Tongue (tissue), 2 donors: ENCODE measurements around the gene KMT2B. TPM values are rescaled to one million over a fixed set of nuclear protein-coding genes. Genes with fewer than 3 reads are reported as not detected.
A peak's percentile ranks its signal among the peaks of the same experiment; 100 is the strongest.
"Not testable (repeated sequence)": the region's sequence is repeated elsewhere in the genome, so short reads cannot be mapped to it uniquely, and the experiment has no call there.

Experiments
- DNase-seq: peaks from one replicate; pipeline ENCODE4 v3.0.0-alpha.2; 2015
- total RNA-seq: library from RNA; depleted of rRNA; stranded (reverse); fragments of >200 nt; gene quantifications from one replicate; pipeline ENCODE4 v1.2.3, GENCODE V29; 2014

Gene KMT2B
- total RNA-seq, 1 donor from 2014 or later: 13.1 TPM

DNA sequence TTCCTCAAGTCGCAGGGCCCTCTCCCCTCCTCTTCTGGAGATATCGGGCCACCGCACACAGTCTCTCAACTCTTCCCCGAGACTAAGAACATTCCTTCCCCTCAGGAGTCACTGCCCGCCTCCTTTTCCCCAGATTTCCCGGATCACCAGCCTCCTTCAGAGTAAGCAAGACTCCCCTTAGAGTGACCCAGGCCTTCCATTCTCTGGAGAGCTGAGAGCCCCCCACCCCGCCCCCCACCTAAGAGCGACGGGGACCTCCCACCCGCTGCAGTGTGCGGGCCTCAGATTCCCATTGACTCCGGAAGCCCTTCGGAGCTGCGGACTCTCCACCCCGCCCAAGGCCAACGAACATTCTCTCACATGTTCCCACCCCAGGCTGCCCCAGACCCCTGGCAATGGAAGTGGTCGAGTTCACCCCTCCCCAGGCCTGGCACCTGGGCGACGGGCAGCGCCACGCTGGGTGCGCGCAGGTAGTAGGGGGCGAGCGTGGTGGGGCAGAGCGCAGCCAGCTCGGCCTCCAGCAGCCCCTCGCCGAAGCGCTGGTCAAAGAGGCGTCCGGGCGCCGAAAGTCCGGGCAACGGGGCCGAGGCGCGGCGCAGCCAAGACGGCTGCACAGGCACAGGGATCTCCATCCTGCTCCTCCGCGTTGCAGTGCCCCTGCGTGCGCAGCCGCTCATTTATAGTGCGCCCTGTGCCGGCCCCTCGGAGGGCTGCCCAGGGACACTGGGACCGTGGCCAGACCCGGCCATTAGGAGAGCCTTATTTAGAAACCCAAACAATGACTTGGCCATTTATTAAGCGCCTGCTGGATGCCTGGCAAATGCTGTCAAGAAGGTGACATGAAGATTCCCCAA, 38.8 kb downstream of the KMT2B start, which contains the start of gene HSPB6:
TSS of gene HSPB6 (minus strand) at position 653 of the 854 bp plus-strand sequence. CDS start at position 632, 21 bp downstream.
- DNase-seq: peak; percentile 86

DNA sequence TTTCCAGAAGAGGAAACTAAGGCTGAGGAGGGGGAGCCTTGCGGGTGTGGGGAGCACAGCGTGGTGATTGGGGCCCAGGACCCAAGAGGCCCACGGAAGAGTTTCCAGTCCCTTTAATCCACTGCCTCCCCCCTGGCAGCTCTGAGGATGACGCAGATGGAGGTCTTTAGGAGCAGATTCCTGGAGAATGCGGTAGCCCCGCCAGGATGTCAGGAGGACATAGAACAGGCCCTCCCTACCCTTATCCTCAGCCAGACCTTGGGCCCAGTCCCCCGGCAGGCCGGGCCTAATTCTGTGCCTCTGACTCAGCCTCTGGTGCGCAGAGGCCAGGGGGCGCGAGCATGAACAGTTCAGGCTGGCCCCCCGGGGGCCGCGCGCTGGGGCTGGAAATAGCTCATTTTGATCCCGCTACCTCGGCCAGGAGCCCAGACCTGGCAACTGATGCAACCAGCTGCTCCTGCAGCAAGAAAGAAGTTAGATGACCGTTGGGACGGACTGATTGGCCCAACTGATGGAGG, 39.5 kb downstream of the KMT2B start:
- peak; percentile 97 for DNase-seq

DNA sequence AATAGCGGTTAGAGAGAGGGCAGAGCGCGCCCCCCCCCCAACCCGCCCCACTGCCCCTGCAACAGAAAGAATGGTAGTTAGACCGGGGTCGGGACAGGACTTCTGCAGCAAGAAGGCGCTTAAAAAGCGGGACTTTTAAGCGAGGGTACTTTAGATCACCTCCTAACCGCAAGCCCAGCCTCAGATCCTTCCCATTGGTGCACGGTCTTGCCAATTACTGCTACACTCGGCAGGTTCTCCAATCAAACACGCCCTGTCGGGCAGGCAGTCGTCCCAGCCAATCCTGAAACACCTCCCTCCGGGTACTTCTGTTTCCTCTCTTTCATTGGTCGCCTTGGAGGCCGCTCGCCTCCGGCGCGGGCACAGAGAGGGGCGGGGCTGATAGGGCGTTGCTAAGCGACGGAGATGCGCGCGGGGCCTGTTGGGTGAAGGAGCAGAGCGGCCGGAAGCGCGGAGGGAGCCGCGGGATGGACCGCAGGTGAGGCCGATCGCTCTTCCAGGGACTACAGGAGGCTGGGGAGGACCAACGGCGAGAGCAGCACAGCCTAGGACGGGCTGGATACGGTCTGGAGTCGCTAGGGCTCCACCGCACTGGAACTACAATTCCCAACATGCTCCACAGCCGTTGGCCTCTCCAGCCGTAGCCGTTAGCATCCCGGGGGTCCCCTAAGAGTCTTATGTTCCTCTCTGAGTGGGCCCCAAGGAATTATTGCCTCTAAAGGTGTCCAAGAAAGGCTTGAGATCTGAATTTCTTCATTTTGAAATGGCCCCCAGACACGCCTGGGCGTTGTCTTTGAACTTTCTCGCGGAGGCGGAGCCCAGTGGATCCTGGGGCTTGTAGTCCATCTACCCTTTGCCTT, 40.2 kb downstream of the KMT2B start, which contains the start of gene PROSER3:
TSS of gene PROSER3 (plus strand) at position 428 of the 860 bp plus-strand sequence. CDS start at position 468, 40 bp downstream.
- DNase-seq: peak; percentile 100

DNA sequence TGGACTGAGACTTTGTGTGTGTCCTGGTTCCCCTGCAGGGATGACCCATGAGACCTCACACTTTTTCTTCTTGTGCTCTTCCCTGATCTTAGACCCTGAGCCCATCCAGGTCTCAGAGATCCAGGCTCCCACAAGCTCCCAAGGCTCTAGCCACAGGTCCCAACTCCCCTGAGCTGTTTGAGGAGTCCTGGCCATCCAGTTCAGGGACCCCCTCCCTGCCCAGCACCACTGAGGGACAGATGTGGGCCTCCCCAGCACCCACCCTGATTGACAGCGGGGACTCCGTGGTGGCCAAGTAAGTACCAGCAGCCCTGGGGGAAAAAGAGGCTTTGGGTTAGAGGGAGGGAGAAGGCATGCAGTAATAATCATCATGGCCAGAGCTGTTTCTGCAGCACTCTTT, 41.9 kb downstream of the KMT2B start:
- no peak for DNase-seq

DNA sequence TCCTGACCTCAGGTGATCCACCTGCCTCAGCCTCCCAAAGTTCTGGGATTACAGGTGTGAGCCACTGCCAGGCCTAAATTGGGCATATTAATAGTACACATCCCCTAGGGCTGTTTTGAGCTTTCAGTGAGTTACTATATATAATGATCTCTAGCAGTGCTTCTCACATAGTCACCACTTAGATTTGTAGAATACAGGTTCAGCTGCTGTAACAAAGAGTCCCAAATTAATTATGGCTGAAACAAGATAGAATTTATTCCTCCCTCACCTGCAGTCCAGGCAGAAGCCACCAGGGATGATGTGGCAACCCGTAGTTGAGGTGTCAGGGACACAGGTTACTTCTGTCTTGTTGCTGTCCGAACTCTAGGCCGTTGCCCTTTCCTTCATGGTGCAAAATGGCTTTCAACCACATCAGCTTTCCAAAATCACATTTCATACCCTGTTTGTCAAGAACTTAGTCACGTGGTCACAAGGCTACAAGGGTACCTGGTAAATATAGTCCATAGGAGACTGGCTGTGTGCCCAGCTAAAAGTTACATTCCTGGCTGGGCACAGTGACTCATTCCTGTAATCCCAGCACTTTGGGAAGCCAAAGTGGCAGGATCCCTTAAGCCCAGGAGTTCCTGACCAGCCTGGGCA, 43.0 kb downstream of the KMT2B start:
- DNase-seq: no peak

DNA sequence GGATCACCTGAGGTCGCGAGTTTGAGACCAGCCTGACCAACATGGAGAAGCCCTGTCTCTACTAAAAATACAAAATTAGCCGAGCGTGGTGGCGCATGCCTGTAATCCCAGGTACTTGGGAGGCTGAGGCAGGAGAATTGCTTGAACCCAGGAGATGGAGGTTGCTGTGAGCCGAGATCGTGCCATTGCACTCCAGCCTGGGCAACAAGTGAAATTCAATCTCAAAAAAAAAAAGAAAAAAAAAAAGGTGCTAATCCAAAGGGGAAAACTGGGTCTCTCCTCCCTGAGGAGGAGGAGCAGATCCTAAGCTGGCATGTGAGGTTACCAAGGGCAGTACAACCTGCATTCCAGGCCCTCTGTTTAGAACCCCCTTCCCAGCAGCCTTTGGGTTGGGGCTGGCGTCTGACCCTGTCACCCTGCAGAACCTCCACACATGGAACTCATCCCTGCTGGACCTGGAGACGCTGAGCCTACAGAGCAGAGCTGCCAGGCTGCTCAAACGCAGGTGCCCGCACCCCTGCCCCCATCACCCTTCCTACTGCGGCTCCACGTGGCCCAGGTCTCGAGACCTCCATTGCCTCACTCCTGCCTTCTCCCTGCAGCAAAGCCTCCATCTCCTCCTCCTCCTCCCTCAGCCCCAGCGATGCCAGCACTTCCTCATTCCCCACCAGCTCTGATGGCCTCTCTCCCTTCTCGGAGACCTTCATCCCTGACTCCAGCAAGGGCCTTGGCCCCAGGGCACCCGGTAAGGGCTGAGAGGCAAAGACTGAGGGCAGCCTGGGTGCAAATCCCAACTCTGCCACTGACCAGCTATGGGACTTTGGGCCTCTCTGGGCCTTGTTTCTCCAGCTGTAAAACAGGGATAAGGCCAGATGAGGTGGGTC, 46.9 kb downstream of the KMT2B start:
- no peak for DNase-seq

DNA sequence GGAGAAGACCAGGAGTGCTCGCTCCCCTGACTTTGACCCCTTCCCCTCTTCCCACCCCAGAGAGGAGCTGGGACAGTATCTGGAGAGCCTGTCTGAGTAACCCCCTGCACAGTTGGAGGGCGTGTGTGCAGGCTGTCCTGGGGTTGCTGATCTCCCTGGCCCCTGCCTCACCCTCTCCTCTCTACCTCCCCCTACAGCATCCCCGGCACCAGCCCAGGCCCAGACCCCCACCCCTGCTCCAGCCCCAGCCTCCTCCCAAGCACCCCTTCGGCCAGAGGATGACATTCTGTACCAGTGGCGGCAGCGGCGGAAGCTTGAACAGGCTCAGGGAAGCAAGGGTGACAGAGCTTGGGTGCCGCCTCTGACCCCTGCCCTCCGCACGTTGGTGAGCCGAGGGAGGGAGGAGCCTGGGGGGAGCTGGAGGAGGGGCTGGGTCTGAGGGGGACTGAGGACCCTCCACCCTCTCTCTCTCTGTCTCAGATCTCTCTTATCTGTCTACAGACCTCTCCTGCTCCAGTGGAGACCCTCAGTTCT, 48.8 kb downstream of the KMT2B start:
- no peak for DNase-seq

DNA sequence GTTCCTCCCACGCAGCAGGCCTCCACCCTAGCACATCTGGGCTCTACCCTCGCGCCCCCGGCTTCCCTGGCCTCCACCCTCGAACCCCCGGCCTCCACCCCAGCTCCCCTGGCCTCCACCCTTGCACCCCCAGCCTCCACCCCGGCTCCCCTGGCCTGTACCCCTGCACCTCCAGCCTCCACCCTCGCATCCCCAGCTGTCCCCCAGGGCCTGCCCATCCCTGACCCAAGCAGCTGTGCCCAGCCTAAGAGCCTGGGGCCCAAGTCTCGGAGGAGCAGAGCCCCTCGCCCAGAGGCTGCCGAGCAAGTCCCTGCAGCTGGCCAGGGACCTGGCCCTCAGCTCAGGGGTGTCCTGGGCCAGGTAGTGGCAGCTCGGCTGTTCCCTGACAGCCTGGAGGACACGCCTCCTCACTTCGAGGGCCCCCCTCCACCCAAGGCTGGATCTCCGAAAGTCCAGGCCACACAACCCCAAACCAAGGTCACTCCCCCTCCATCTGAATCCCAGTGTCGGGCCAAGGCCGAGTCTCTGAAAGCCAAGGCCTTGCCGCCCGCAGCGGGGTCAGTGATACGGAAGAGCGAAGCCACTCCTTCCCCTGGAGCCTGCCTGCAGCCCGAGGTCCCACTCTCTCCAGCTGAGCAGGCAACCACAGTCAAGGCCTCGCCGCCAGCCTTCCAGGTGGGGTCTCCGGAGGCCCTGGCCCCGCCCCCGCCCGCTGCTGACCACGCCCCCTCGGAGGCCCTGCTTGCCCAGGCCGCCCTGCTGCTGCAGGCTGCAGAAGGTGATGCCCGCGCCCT, 49.7 kb downstream of the KMT2B start:
- DNase-seq: peak; percentile 47

DNA sequence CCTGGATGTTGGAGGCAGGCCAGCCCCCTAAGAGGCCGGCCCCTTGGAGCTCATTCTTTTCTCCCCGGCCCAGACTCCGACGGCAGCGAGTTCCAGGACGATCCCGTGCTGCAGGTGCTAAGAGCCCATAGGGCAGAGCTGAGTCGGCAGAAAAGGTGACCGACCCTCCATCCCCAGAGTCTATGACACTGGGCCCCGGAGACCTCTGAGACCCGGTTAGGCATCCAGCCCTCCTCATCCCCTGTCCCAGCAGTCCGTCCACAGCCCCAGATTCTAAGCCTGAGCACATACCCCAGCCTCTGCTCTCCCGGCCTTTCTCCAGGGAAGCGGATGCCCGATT, 50.2 kb downstream of the KMT2B start:
- DNase-seq: no peak

DNA sequence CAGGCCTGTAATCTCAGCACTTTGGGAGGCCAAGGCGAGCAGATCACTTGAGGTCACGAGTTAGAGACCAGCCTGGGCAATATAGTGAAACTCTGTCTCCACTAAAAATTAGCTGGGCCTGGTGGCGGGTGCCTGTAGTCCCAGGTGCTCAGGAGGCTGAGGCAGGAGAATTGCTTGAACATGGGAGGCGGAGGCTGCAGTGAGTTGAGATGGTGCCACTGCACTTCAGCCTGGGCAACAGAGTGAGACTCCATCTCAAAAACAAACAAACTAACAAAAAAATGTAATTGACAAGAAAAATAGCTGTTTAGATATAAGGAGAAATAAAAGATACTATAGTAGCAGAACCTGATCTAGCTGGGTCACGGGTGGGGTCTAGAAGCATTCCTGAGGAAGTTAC, 54.6 kb downstream of the KMT2B start:
- not testable (repeated sequence) for DNase-seq

DNA sequence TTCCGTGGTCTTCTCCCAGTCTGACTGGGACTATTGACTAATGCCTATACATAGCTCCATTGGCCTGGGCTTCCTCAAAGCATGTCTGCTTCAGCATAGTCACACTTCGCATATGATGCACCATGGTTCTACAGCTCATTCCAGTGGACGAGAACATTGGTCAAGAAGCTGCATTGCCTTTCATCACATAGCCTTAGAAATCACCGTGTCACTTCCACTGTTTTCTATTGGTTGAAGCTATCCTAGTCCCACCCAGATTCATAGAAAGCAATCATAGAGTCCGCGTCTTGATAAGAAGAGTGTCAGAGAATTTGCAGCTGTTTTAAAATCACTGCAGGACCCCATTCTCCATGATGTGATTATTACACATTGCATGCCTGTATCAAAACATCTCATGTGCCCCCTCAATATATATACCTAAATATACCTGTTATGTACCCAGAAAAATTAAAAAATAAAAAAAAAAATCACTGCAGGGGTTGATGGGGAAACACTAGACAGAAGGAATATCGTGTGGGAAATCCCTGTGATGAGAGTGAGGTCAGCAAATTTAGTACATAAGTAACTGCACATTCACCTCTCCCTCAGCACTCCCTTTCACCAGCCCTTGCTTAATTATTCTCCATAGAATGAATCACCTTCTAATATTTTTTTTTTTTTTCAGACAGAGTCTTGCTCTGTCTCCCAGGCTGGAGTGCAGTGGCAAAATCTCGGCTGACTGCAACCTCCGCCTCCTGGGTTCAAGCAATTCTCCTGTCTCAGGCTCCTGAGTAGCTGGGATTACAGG, 55.4 kb downstream of the KMT2B start:
- no peak for DNase-seq

DNA sequence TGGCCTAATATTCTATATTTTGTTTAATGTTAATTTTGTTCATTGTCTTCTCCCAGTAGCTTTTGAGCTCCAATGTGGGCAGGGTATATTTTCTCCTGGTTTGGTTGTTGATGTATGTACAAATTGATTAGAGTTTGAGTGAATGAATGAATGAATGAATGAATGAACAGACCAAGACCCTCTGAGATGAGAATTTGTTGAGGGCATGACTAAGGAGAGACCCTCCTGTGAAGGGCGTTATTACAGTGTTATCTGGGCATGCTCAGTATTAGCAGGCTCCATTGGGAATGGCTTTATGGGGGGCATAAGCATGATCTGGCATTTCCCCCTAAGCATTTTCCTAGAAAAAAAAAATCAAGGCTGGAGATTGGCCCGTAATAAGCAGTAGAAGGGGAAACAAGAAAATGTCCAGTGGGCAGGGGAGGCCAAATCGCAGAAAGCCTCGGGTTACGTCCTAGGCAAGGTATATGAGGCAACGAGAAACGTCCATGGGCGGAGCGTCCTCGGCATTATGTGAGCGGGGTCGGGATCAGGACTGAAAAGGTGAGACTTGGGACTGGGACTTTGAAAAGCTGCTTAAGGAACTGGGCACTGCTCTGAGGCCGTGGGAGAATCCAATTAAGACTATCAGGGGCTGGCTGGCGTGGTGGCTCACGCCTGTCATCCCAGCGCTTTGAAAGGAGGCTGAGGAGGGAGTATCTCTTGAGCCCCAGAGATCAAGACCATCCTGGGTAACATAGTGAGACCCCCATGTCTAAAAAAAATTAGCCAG, 56.7 kb downstream of the KMT2B start:
- DNase-seq: no peak

DNA sequence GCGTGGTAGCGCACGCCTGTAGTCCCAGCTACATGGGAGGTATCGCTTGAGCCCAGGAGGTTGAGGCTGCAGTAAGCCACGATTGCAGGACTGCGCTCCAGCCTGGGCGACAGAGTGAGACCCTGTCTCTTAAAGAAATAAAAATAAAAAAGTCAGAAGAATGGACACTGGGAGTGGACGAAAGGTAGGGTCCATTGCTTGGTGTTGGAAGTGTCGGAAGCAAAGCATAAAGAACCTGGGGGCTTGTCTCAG, 57.2 kb downstream of the KMT2B start:
- DNase-seq: no peak

DNA sequence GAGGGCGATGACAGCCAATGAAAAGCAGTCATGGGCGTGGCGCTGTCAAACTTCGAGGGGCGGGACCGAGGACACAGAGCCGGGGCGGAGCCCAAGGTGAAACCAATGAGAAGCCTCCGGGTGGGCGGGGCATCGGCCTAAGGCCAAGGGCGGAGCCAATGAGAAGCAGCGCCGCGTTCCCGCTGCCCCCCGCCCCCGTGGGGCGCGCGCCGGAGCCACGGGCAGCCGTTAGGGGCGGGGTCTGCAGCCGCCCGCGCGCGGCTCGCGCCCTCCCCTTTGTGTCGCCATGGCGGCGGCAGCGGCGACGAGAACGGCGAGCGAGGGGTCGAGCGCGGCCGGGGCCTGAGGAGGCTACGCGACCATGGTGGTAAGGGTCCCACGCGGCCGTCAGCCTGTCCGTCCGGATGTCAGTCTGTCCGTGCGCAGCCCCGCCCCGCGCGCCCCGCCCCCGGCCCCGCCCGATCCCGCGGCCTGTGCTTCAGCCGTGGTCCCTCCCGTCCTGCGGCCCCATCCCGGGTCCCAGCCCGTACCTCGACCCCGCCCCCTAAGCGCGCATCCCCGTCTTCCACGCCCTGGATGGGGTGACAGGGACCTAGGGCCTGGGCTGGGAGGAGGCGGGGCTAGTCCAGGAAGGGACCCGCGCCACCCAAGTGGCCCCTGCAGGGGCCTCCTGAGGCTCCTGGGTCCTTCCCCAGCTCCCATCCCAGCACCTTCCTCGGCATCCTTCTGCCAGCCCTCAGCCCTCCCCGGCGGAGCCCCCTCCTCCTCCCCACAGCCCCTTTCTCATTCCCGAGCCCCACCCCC, 57.7 kb downstream of the KMT2B start, which contains the start of gene ARHGAP33:
TSS of gene ARHGAP33 (plus strand) at position 267 of the 804 bp plus-strand sequence. CDS start at position 362, 95 bp downstream.
- DNase-seq: peak; percentile 99

DNA sequence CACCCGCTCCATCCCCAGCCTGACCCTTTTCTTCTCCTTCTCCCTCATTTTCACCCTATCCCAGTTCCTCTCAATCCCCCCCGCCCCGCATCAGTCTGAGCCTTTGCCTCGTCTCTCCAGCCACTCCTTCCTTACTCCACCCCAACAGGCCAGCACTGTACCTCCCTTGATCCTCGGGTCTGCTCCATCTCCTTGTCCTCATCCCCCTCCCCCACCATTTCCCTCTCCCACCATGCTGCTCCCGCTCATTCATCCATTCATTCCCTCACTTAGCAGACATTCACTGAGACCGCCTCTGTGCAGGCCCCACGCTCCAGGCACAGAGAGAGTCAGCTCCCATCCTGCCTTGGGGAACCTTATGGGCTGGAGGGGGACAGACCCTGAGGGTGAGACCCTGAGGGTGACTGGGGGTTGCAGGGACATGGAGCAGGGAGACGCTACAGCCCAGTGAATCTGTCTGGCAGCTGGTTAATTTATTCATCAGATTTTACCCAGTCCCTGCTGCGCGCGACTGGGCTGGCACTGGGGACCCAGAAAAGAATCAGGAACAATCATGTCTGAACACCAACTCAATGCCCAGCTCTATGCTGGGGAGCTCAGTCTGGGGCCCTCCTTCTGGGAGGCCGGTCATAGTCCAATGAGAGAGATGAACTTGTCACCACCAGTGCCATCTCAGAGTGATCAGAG, 58.4 kb downstream of the KMT2B start:
- DNase-seq: no peak

DNA sequence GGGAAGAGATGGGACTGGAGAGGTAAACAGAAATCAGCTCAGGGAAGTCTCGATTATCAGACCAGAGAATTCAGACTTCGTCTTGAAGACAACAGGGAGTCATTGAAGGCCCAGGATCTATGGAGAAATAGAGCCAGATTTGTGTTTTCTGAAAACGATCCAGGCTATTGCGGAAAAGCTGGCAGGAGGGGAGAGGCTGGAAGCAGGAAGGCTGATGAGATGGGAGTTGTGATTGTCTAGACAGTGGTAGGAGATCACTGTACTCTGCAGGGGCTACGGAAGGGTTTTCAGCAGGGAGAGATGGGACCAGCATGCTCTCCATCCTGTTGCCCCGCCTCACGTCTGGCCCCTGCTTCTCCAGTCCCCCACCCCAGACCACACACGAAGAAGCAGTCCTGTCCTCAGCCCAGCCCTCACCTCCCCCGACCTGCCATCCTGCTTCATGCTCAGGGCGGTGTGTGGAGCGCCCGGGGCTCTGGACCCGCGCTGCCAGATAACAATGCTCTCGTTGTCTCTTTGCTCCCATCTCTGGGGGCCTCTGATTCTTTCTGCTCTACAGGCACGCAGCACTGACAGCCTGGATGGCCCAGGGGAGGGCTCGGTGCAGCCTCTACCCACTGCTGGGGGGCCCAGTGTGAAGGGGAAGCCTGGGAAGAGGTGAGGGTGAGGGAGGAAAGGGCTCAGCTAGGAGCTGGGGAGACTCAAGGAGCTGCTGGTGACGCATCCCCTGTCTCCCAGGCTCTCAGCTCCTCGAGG, 59.5 kb downstream of the KMT2B start:
- no peak for DNase-seq
